ENCODE results near the gene PLEKHA8.
A peak's percentile ranks its signal among the peaks of the same experiment; 100 is the strongest.

The PLEKHA8 gene
- 11.1 to 35.9 (median 27.7) reads per million in 17 experiments for total RNA-seq

GRCh38 chr7:30028216-30028748 is at the start of gene PLEKHA8:
Gene PLEKHA8 (plus strand): TSS chr7:30028412. CDS start chr7:30028763, 351 bp downstream.
- peak; percentile 89 to 96 (median 93) for DNase-seq

- DNase-seq: no peak
Observed at GRCh38 chr7:29980151-29980550, 48.1 kb upstream of the PLEKHA8 start.

- DNase-seq: peak in 2 of 4 experiments; percentile 26 to 40
Observed at GRCh38 chr7:29987083-29987482, 41.1 kb upstream of the PLEKHA8 start.

GRCh38 chr7:29987811-29988317 is 40.3 kb upstream of the PLEKHA8 start:
- peak; percentile 35 to 72 (median 50) for DNase-seq

- DNase-seq: peak; percentile 43 to 76 (median 62)
Observed at GRCh38 chr7:29988424-29989256, 39.6 kb upstream of the PLEKHA8 start.

- peak in 3 of 4 experiments; percentile 15 to 41 (median 28) for DNase-seq
Observed at GRCh38 chr7:29989257-29989995, 38.8 kb upstream of the PLEKHA8 start, which contains the start of gene SCRN1. Gene SCRN1 (minus strand): TSS chr7:29989801. CDS start chr7:29969067, 20,734 bp downstream.

GRCh38 chr7:29990931-29991330 is 37.3 kb upstream of the PLEKHA8 start:
- DNase-seq: no peak

GRCh38 chr7:29991937-29992336 is 36.3 kb upstream of the PLEKHA8 start:
- no peak for DNase-seq

- DNase-seq: no peak
Observed at GRCh38 chr7:29993140-29993539, 35.1 kb upstream of the PLEKHA8 start.

GRCh38 chr7:29995652-29996051 is 32.6 kb upstream of the PLEKHA8 start:
- no peak for DNase-seq

- DNase-seq: no peak
Observed at GRCh38 chr7:29996321-29996720, 31.9 kb upstream of the PLEKHA8 start.

- DNase-seq: no peak
Observed at GRCh38 chr7:29998489-29998888, 29.7 kb upstream of the PLEKHA8 start.

- DNase-seq: peak in 2 of 4 experiments; percentile 16 to 22
Observed at GRCh38 chr7:30001998-30002397, 26.2 kb upstream of the PLEKHA8 start.

GRCh38 chr7:30003098-30003497 is 25.1 kb upstream of the PLEKHA8 start:
- DNase-seq: no peak

GRCh38 chr7:30005464-30005863 is 22.7 kb upstream of the PLEKHA8 start:
- no peak for DNase-seq

GRCh38 chr7:30010021-30010420 is 18.2 kb upstream of the PLEKHA8 start:
- no peak for DNase-seq

- DNase-seq: no peak
Observed at GRCh38 chr7:30012757-30013156, 15.5 kb upstream of the PLEKHA8 start.

- no peak for DNase-seq
Observed at GRCh38 chr7:30018451-30018850, 9.8 kb upstream of the PLEKHA8 start.

GRCh38 chr7:30019387-30019786 is 8.8 kb upstream of the PLEKHA8 start:
- no peak for DNase-seq

GRCh38 chr7:30019960-30020359 is 8.3 kb upstream of the PLEKHA8 start:
- DNase-seq: no peak

GRCh38 chr7:30020535-30020934 is 7.7 kb upstream of the PLEKHA8 start:
- no peak for DNase-seq

- DNase-seq: no peak
Observed at GRCh38 chr7:30022991-30023390, 5.2 kb upstream of the PLEKHA8 start.

- no peak for DNase-seq
Observed at GRCh38 chr7:30023524-30023923, 4.7 kb upstream of the PLEKHA8 start.

Data from suppressor macrophage (primary cell).